ENCODE data around the gene ANKLE1.

Gene ANKLE1

DNA sequence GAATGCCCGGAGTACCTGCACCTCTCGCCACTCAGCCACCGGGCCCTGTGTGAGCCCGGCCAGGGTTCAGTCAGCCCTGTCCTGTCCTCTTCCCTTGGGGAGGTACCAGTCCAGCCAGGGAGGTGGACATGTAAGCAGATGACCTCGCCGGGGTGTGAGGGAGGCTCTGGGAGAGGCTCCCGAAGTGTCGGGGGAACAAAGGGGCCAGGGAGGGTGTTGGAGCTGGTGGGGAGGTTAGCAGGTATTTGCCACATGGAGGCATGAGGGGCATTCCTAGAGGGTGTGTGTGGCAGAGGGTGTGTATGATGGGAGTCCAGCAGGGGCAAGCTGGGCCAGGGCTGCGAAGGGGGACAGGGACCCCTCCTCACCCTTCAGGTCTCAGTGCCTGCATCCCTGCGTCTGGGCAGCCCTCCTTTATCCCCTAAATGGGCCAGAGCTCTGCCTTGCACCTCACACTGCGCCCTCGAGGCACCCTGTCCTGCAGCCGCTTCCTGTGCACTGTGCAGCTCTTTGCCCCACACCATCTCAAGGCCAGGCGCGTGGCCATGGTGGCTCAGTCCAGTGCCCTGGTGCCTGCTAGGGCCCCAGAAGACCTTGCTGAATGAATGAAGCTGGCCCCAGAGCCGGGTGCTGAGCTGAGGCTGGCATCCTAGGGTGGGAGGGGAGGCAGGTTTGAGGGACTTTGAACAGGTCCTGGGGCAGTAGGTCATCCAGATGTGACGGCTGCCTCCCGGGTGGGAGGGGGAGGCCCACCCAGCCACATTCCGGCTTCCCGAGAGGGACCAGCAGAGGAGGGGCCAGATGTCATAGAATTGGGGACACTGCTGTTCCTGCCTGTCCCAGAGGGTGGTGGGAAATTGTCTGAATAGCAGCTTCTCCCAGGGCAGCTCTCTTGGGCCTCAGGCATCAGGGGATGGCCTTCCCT, 30.8 kb downstream of the ANKLE1 start:
- POLR2A ChIA-PET = no interaction called here
- H3K4me3 ChIP-seq (ENCODE audit: low read depth, low read length) = no peak overlapping the region
- no peak overlapping the region for H3K27ac ChIP-seq (ENCODE audit: extremely low read depth, low read depth, low read length)

DNA sequence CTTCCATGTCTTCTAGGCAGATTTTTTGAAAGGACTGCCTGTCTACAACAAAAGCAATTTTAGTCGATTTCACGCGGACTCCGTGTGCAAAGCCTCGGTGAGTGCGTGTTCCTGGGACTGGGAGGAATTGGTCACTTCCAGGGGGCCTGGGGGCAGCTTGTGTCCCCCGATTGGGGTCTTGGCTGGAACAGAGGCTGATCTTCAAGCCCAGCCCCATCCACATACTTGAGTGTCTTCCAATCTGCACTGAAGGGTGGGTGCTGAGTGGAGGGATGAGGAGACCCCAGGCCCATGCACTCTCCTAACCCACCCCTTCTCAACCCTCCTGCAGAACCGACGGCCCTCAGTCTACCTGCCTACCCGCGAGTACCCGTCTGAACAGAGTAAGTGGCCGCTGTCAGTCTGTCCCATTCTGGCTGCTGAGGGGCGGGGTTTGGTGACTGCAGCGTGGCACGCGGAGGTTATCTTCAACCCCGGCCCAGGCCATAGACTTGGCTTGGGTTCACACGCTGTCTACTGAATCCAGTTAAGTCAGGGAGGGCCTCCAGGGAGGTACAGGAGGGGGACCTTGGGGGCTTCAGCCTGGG, 32.4 kb downstream of the ANKLE1 start:
- POLR2A ChIA-PET = no interaction called here
- no peaks in the 10 kb centered on the region for H3K4me1 ChIP-seq (ENCODE audit: control insufficient read depth, insufficient read depth, low read length)

More for the DNA sequence above, 30.8 kb downstream of the ANKLE1 start:
- TF ChIP-seq ZNF776 (tag by site-specific recombination; IDR thresholded peaks at IDR 0.05; ENCODE audit: borderline replicate concordance) (no peak), SP2 (tag by site-specific recombination; IDR thresholded peaks at IDR 0.05) (peak; percentile 11; the same call in 1 of the 2 replicates), WT1 (tag by site-specific recombination; IDR thresholded peaks at IDR 0.05) (peak; percentile 41; the same call in 1 of the 2 replicates), ZNF830 (tag by site-specific recombination; IDR thresholded peaks at IDR 0.05; ENCODE audit: low read depth) (no peak), ZNF311 (tag by site-specific recombination; IDR thresholded peaks at IDR 0.05; ENCODE audit: borderline replicate concordance) (no peak), ZNF248 (tag by site-specific recombination; IDR thresholded peaks at IDR 0.05) (no peak), GLIS1 (tag by site-specific recombination; IDR thresholded peaks at IDR 0.05) (peak; percentile 63)
- TF ChIP-seq, protein P1, sequence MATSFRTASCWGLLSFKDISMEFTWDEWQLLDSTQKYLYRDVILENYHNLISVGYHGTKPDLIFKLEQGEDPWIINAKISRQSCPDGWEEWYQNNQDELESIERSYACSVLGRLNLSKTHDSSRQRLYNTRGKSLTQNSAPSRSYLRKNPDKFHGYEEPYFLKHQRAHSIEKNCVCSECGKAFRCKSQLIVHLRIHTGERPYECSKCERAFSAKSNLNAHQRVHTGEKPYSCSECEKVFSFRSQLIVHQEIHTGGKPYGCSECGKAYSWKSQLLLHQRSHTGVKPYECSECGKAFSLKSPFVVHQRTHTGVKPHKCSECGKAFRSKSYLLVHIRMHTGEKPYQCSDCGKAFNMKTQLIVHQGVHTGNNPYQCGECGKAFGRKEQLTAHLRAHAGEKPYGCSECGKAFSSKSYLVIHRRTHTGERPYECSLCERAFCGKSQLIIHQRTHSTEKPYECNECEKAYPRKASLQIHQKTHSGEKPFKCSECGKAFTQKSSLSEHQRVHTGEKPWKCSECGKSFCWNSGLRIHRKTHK (tag by site-specific recombination; IDR thresholded peaks at IDR 0.05) = no peak
- no peaks in the 10 kb centered on the region for H3K9me3 ChIP-seq (ENCODE audit: control insufficient read depth, insufficient read depth, low read depth, low read length)
- CTCF ChIA-PET = interaction anchor here (0.6 to 1.6 kb wide), 2 partner anchors 21 to 23 kb away, joined by 3 read pairs; no protein-coding TSS in a partner anchor
- H3K36me3 ChIP-seq (ENCODE audit: control insufficient read depth in 2 of 2, insufficient read depth in 1 of 2, low read length in 2 of 2) = peaks cover 3 to 44% of the 10 kb centered on the region in 2 experiments; a peak in 2 of 3 replicates
- H3K4me1 ChIP-seq (ENCODE audit: control insufficient read depth, insufficient read depth, low read length) = no peaks in the 10 kb centered on the region

More for the DNA sequence above, 32.4 kb downstream of the ANKLE1 start:
- Histone ChIP-seq H3K4me3 (ENCODE audit: low read depth, low read length) (no peak overlapping the region), H3K9me3 (ENCODE audit: control insufficient read depth, insufficient read depth, low read depth, low read length) (no peaks in the 10 kb centered on the region), H3K36me3 (ENCODE audit: control insufficient read depth in 2 of 2, insufficient read depth in 1 of 2, low read length in 2 of 2) (peaks cover 3 to 49% of the 10 kb centered on the region in 2 experiments; a peak in 2 of 3 replicates), H3K27ac (ENCODE audit: extremely low read depth, low read depth, low read length) (no peak overlapping the region)
- no peak for TF ChIP-seq ZNF654 (tag by site-specific recombination; IDR thresholded peaks at IDR 0.05; ENCODE audit: low read depth)
- TF ChIP-seq, protein P2, sequence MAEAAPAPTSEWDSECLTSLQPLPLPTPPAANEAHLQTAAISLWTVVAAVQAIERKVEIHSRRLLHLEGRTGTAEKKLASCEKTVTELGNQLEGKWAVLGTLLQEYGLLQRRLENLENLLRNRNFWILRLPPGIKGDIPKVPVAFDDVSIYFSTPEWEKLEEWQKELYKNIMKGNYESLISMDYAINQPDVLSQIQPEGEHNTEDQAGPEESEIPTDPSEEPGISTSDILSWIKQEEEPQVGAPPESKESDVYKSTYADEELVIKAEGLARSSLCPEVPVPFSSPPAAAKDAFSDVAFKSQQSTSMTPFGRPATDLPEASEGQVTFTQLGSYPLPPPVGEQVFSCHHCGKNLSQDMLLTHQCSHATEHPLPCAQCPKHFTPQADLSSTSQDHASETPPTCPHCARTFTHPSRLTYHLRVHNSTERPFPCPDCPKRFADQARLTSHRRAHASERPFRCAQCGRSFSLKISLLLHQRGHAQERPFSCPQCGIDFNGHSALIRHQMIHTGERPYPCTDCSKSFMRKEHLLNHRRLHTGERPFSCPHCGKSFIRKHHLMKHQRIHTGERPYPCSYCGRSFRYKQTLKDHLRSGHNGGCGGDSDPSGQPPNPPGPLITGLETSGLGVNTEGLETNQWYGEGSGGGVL (tag by site-specific recombination; IDR thresholded peaks at IDR 0.05) = no peak
- no peak for TF ChIP-seq ZBTB8A (tag by site-specific recombination; IDR thresholded peaks at IDR 0.05)
- TF ChIP-seq, protein P1 (tag by site-specific recombination; IDR thresholded peaks at IDR 0.05) = no peak
- TF ChIP-seq MZF1 (tag by site-specific recombination; IDR thresholded peaks at IDR 0.05; ENCODE audit: borderline replicate concordance) = no peak
- no peak for TF ChIP-seq GLI2 (tag by site-specific recombination; IDR thresholded peaks at IDR 0.05; ENCODE audit: borderline replicate concordance, low read depth)
- no peak for TF ChIP-seq ZBTB17 (tag by site-specific recombination; IDR thresholded peaks at IDR 0.05)
- TF ChIP-seq SP3 (tag by site-specific recombination; IDR thresholded peaks at IDR 0.05) = no peak
- TF ChIP-seq GFI1B (tag by site-specific recombination; IDR thresholded peaks at IDR 0.05) = no peak
- TF ChIP-seq, protein P3, sequence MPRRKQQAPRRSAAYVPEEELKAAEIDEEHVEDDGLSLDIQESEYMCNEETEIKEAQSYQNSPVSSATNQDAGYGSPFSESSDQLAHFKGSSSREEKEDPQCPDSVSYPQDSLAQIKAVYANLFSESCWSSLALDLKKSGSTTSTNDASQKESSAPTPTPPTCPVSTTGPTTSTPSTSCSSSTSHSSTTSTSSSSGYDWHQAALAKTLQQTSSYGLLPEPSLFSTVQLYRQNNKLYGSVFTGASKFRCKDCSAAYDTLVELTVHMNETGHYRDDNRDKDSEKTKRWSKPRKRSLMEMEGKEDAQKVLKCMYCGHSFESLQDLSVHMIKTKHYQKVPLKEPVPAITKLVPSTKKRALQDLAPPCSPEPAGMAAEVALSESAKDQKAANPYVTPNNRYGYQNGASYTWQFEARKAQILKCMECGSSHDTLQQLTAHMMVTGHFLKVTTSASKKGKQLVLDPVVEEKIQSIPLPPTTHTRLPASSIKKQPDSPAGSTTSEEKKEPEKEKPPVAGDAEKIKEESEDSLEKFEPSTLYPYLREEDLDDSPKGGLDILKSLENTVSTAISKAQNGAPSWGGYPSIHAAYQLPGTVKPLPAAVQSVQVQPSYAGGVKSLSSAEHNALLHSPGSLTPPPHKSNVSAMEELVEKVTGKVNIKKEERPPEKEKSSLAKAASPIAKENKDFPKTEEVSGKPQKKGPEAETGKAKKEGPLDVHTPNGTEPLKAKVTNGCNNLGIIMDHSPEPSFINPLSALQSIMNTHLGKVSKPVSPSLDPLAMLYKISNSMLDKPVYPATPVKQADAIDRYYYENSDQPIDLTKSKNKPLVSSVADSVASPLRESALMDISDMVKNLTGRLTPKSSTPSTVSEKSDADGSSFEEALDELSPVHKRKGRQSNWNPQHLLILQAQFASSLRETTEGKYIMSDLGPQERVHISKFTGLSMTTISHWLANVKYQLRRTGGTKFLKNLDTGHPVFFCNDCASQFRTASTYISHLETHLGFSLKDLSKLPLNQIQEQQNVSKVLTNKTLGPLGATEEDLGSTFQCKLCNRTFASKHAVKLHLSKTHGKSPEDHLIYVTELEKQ (tag by site-specific recombination; IDR thresholded peaks at IDR 0.05; ENCODE audit: borderline replicate concordance) = no peak
- CTCF ChIA-PET = interaction anchor here (0.7 kb wide), 1 partner anchor 80 kb away, joined by 3 read pairs; no protein-coding TSS in a partner anchor

All from HEK293 (cell line).